HEK293 (cell line): Measurements from ENCODE around the gene UBE2D3.
A peak's percentile ranks its signal among the peaks of the same experiment; 100 is the strongest.

ENCODE experiments used
- CTCF ChIA-PET: fragments of 350-600 bp; formaldehyde crosslinking; extraction: SDS; loops from one replicate; lab custom pipeline; 2021; ENCODE audit warnings: antibody characterized with exemption; lab: Yijun Ruan, JAX
- POLR2A ChIA-PET: fragments of 300-600 bp; formaldehyde crosslinking; extraction: SDS; loops from one replicate; lab custom pipeline; 2020; ENCODE audit warnings: antibody characterized with exemption, inconsistent platforms; lab: Yijun Ruan, JAX
- H3K27ac ChIP-seq: fragments of 200-500 bp; sonication (Bioruptor generic); 2 replicates; pipeline ENCODE4 v1.5.1; 2014; ENCODE audit warnings: low read depth, low read length, control low read depth, inconsistent platforms; ENCODE audit errors: extremely low read depth
- H3K36me3 ChIP-seq, 2 experiments: fragments of 200-500 bp in 1 of 2; sonication (Bioruptor generic) in 1 of 2; 1 replicate in 1 of 2; 2 replicates in 1 of 2; pipeline ENCODE4 v1.5.1; 2014 to 2017; ENCODE audit warnings: inconsistent platforms in 2 of 2, low read length in 2 of 2; ENCODE audit not compliant: control insufficient read depth in 2 of 2, insufficient read depth in 1 of 2
- H3K4me1 ChIP-seq: fragments of 200-500 bp; sonication (Bioruptor generic); 2 replicates; pipeline ENCODE4 v1.5.1; 2014; ENCODE audit warnings: mild to moderate bottlenecking, low read length, inconsistent platforms; ENCODE audit not compliant: control insufficient read depth, insufficient read depth
- H3K4me3 ChIP-seq: 2 replicates; pipeline ENCODE4 v1.5.1; 2011; ENCODE audit warnings: low read depth, mild to moderate bottlenecking, control low read depth, low read length, moderate library complexity
- H3K9me3 ChIP-seq: fragments of 200-500 bp; sonication (Bioruptor generic); 2 replicates; pipeline ENCODE4 v1.5.1; 2014; ENCODE audit warnings: low read depth, low read length, inconsistent platforms; ENCODE audit not compliant: control insufficient read depth, insufficient read depth
- GFI1B ChIP-seq: fragments of 450-650 bp; formaldehyde crosslinking; IDR thresholded peaks from 2 replicates; pipeline ENCODE4 v1.5.1; 2016; ENCODE audit warnings: missing biosample characterization, missing genetic modification characterization
- HOXA7 ChIP-seq: sonication (generic); formaldehyde crosslinking; IDR thresholded peaks from 2 replicates; pipeline ENCODE4 v1.8.1; 2022; ENCODE audit warnings: missing genetic modification reagents, borderline replicate concordance
- HOXC10 ChIP-seq: sonication (generic); formaldehyde crosslinking; IDR thresholded peaks from 2 replicates; pipeline ENCODE4 v1.8.1; 2023; ENCODE audit warnings: mild to moderate bottlenecking, missing genetic modification reagents
- KLF16 ChIP-seq: fragments of 450-650 bp; formaldehyde crosslinking; IDR thresholded peaks from 2 replicates; pipeline ENCODE4 v1.5.1; 2017; ENCODE audit warnings: missing biosample characterization, missing genetic modification characterization
- KLF8 ChIP-seq: fragments of 450-650 bp; formaldehyde crosslinking; IDR thresholded peaks from 2 replicates; pipeline ENCODE4 v1.5.1; 2016; ENCODE audit warnings: missing biosample characterization, missing genetic modification characterization
- SP7 ChIP-seq: fragments of 450-650 bp; formaldehyde crosslinking; IDR thresholded peaks from 2 replicates; pipeline ENCODE4 v1.5.1; 2016; ENCODE audit warnings: missing biosample characterization, missing genetic modification characterization
- ZBTB1 ChIP-seq: fragments of 450-650 bp; formaldehyde crosslinking; IDR thresholded peaks from 2 replicates; pipeline ENCODE4 v1.5.1; 2016; ENCODE audit warnings: missing biosample characterization, missing genetic modification characterization
- ZBTB49 ChIP-seq: fragments of 450-650 bp; formaldehyde crosslinking; IDR thresholded peaks from 2 replicates; pipeline ENCODE4 v1.5.1; 2016; ENCODE audit warnings: missing biosample characterization, missing genetic modification characterization, low read depth
- ZBTB7A ChIP-seq: fragments of 450-650 bp; formaldehyde crosslinking; IDR thresholded peaks from 2 replicates; pipeline ENCODE4 v1.5.1; 2016; ENCODE audit warnings: low read depth, missing biosample characterization, missing genetic modification characterization
- ZFHX2 ChIP-seq: fragments of 450-650 bp; formaldehyde crosslinking; conservative IDR thresholded peaks from 2 replicates; pipeline ENCODE4 v1.5.1; 2016; ENCODE audit warnings: missing biosample characterization, missing genetic modification characterization
- ZFP41 ChIP-seq: fragments of 450-650 bp; formaldehyde crosslinking; IDR thresholded peaks from 2 replicates; pipeline ENCODE4 v1.5.1; 2016; ENCODE audit warnings: missing biosample characterization, missing genetic modification characterization, borderline replicate concordance
- ZNF146 ChIP-seq: fragments of 450-650 bp; formaldehyde crosslinking; IDR thresholded peaks from 2 replicates; pipeline ENCODE4 v1.5.1; 2016; ENCODE audit warnings: missing biosample characterization, missing genetic modification characterization
- ZNF19 ChIP-seq: fragments of 450-650 bp; formaldehyde crosslinking; IDR thresholded peaks from 2 replicates; pipeline ENCODE4; 2016; ENCODE audit warnings: missing biosample characterization, missing genetic modification characterization, low read depth
- ZNF211 ChIP-seq: fragments of 450-650 bp; formaldehyde crosslinking; IDR thresholded peaks from 2 replicates; pipeline ENCODE4 v1.5.1; 2016; ENCODE audit warnings: low read depth, missing biosample characterization, missing genetic modification characterization
- ZNF221 ChIP-seq: fragments of 450-650 bp; formaldehyde crosslinking; IDR thresholded peaks from 2 replicates; pipeline ENCODE4 v1.5.1; 2017; ENCODE audit warnings: missing biosample characterization, missing genetic modification characterization, borderline replicate concordance
- ZNF24 ChIP-seq: fragments of 450-650 bp; formaldehyde crosslinking; IDR thresholded peaks from 2 replicates; pipeline ENCODE4 v1.5.1; 2016; ENCODE audit warnings: missing biosample characterization, missing genetic modification characterization
- ZNF266 ChIP-seq: fragments of 450-650 bp; formaldehyde crosslinking; IDR thresholded peaks from 2 replicates; pipeline ENCODE4 v1.5.1; 2016; ENCODE audit warnings: missing biosample characterization, missing genetic modification characterization, low read depth
- ZNF335 ChIP-seq: fragments of 450-650 bp; formaldehyde crosslinking; conservative IDR thresholded peaks from 2 replicates; pipeline ENCODE4 v1.5.1; 2016; ENCODE audit warnings: missing biosample characterization, missing genetic modification characterization
- ZNF362 ChIP-seq: fragments of 450-650 bp; formaldehyde crosslinking; IDR thresholded peaks from 2 replicates; pipeline ENCODE4 v1.5.1; 2016; ENCODE audit warnings: missing biosample characterization, missing genetic modification characterization
- ZNF843 ChIP-seq: fragments of 450-650 bp; formaldehyde crosslinking; IDR thresholded peaks from 2 replicates; pipeline ENCODE4 v1.5.1; 2016; ENCODE audit warnings: missing biosample characterization, missing genetic modification characterization
- ZSCAN23 ChIP-seq: fragments of 450-650 bp; formaldehyde crosslinking; IDR thresholded peaks from 2 replicates; pipeline ENCODE4 v1.5.1; 2016; ENCODE audit warnings: missing biosample characterization, missing genetic modification characterization
- ZSCAN30 ChIP-seq: fragments of 450-650 bp; IDR thresholded peaks from 2 replicates; pipeline ENCODE4 v1.5.1; 2018; ENCODE audit warnings: missing biosample characterization, mild to moderate bottlenecking, missing genetic modification characterization, moderate library complexity
- ZSCAN4 ChIP-seq: fragments of 450-650 bp; formaldehyde crosslinking; IDR thresholded peaks from 2 replicates; pipeline ENCODE4 v1.5.1; 2017; ENCODE audit warnings: missing biosample characterization, missing genetic modification characterization
- ZXDB ChIP-seq: fragments of 450-650 bp; formaldehyde crosslinking; IDR thresholded peaks from 2 replicates; pipeline ENCODE4 v1.5.1; 2016; ENCODE audit warnings: missing biosample characterization, missing genetic modification characterization

The UBE2D3 gene

GRCh38 chr4:102760645-102761295 lies 66.6 kb downstream of the UBE2D3 start, which contains the start of gene MANBA (continued):
- TF ChIP-seq ZBTB7A (tag by site-specific recombination) (no peak), ZBTB1 (tag by site-specific recombination) (no peak), ZNF211 (tag by site-specific recombination) (no peak), ZBTB49 (no peak), ZNF146 (tag by site-specific recombination) (no peak), ZNF335 (peak; percentile 99), ZNF19 (tag by site-specific recombination) (no peak), SP7 (tag by site-specific recombination) (peak; percentile 64), KLF8 (tag by site-specific recombination) (peak; percentile 82), ZNF843 (tag by site-specific recombination) (peak; percentile 34; the same call in 1 of the 2 replicates), ZFHX2 (tag by site-specific recombination) (no peak), ZSCAN4 (no peak), GFI1B (tag by site-specific recombination) (no peak), ZSCAN30 (tag by site-specific recombination) (0 out of 2 replicates have a peak, but pooled peaks have one; percentile 22), ZSCAN23 (no peak), ZNF266 (tag by site-specific recombination) (no peak), HOXA7 (CRISPR knock-in tag) (no peak), KLF16 (tag by site-specific recombination) (peak; percentile 74)
- TF ChIP-seq, all 188 proteins: peak for 36

GRCh38 chr4:102759831-102760644 lies 67.3 kb downstream of the UBE2D3 start:
- CTCF ChIA-PET: no interaction called here
- H3K9me3 ChIP-seq: no peaks in the 10 kb centered on the region
- peak overlapping the region; percentile 79 for H3K4me3 ChIP-seq
- H3K36me3 ChIP-seq: no peaks in the 10 kb centered on the region
- peak overlapping the region; percentile 42; the same call in 1 of the 2 replicates for H3K27ac ChIP-seq
- H3K4me1 ChIP-seq: no peaks in the 10 kb centered on the region; the same call in 1 of the 2 replicates
- POLR2A ChIA-PET: interaction anchor here (0.8 to 1.7 kb wide), 4 partner anchors 8 to 109 kb away, joined by 4 to 17 read pairs (median 6); partner anchors contain the start of genes CISD2 and UBE2D3
- TF ChIP-seq ZSCAN4: peak; percentile 42; the same call in 1 of the 2 replicates
- TF ChIP-seq HOXC10 (CRISPR knock-in tag): no peak
- no peak for TF ChIP-seq ZNF221
- TF ChIP-seq ZFP41: no peak
- TF ChIP-seq ZNF362: 0 out of 2 replicates have a peak, but pooled peaks have one; percentile 15
- TF ChIP-seq ZXDB (tag by site-specific recombination): 0 out of 2 replicates have a peak, but pooled peaks have one; percentile 6
- TF ChIP-seq SP7 (tag by site-specific recombination): 0 out of 2 replicates have a peak, but pooled peaks have one; percentile 1
- peak; percentile 52; the same call in 1 of the 2 replicates for TF ChIP-seq ZNF24 (tag by site-specific recombination)
